GM21381 (cell line): ENCODE results near the gene METTL18.

Experiments used
- ATAC-seq: cut with Tn5 transposase; IDR thresholded peaks from one replicate; pipeline ENCODE4 v1.9.1; 2021; ENCODE audit warnings: mild to moderate bottlenecking, moderate library complexity; ENCODE audit not compliant: unreplicated experiment

METTL18 gene

DNA sequence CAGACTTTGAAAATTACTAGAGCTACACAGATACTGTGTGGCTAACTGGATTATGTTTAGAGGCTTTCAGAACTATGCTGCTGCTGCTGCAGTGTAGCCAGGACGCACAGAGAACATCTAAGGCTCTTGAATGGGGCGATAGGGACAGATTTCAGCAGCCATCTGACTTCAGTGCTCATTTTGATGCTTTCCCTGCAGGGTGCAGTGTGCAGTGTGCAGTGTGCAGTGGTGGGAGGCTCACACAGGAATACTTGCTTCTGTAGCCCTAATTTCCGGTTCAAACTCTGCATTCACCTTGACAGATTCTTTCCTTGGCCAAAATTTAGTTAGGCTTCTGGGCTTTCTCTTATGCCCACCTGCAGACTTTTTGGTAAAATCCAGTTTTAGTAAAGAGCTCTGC is 7.7 kb downstream of the METTL18 start:
- ATAC-seq: no peak

DNA sequence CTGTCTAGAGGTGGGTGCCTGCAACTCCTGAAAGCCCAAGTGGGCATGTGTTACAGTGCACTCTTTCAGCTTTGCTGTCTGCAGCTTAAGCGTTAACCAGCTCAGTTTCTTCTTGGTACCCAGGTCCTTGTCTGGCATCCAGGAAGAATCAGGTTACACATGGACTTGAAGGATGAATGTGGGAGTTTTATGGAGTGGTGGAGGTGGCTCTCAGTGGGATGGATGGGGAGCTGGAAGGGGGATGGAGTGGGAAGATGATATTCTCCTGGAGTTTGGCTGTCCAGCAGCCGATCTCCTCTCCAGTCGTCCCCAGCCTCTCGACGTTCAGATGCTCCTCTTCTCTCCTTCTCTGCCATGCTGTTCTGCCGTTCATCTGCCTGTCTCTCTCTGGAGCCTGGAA is 9.4 kb downstream of the METTL18 start:
- ATAC-seq: no peak

DNA sequence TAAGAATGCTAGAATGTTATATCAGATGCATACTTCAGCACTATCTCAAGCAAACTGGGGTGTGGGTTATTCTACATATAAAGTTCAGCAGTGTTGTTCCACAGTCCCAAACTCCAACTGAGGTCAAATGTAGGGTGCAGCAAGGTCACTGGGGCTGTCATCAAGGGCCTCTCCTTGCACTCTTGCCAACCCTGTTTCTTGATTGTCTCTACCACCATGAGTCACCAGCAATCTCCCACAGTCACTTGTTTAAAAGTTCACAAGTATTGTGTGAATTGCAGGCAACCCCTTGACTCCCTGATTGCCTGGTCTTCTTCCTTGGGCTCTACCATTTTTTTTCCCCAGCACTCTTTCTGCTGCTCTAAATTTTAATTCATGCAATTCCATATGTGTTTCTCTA is 10.6 kb downstream of the METTL18 start:
- no peak for ATAC-seq

DNA sequence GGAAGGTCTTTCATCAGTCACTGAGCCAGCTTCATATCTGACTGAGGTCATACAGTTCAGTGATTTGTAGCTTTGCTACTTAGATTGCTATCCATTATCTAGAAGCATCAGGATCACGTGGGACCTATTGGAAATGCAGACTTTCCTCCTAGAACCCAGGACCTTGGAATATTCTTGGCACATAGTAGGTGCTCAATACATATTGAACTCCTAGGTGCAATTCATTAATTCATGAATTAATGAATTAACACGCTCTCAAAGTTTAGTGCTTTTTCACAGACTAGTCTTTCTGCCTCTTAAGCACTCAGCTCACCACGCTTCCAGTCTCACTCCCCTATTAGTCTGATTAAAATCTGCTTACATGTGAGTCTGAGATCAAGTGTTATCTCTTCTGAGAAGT is 12.1 kb downstream of the METTL18 start:
- no peak for ATAC-seq

DNA sequence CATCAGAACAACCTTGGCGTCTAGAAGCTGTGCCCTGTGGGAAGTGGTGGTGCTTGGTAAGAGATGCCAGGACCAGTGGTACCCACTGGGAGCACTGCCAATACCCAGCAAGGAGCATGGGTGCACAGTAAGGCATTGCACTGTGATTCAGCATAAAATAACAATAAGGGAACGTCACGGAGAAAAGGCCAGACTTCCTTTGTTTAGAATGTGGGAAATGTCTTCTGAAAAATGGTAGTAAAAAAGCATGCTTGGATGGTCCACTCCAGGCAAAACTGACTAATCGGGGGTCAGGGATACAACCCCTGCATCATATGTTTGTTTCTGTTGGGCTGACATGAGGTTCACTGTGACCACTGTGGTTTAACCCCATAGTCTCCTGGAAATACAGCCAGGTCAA is 14.7 kb downstream of the METTL18 start:
- no peak for ATAC-seq

DNA sequence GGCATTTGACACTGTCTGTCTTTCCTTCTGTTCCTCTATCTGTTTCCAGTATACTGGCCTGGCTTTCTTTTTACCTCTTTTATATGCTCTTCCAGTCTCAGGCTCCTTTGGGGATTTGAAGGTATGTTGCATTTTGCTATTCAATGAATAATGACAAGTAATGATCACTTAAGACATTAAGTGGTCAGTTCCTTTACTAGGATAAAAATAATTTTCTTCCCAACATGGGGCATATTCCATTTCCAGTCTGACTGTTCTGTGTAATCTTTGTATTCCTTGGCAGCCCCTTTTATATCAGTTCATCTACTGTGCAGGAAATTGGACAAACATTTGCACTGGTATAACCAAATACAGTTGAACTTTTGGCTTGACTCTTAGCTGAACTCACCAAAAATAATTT is 15.6 kb downstream of the METTL18 start:
- no peak for ATAC-seq

DNA sequence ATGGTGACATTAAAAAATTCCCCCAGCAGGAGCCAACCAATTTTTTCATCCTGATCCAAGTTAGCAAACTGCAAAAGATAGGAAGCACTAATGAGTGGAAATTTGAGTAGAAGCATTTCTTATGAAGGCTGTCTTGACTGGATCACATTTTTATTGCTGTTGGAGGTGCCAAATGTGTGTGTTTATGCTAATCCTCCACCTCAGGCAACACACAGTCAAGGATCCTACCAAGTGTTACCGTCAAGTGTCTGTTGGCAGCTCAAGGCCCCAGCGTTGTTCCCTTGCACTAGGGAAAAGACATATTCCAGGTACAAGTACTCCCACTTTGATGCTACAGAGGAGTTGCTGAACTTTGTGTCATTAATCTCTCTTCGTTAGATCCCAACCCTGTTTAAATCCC is 18.3 kb downstream of the METTL18 start:
- no peak for ATAC-seq

DNA sequence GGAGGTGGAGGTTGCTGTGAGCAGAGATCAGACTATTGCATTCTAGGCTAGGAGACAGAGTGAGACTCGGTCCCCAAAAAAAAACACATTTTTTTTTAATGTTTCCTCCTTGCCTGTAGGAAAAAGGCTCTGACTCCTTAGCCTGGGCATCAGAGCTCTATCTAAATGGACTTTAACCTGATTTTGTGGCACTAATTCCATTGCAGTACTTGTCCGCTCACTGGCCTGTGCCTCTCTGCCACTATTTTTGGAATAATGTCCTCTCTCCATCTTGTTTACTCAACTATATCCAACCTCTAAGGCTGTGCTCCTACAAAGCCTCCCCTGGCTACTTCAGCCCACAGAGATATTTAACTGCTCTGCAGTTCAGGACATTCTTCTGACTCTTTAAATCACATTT is 26.5 kb downstream of the METTL18 start:
- no peak for ATAC-seq

DNA sequence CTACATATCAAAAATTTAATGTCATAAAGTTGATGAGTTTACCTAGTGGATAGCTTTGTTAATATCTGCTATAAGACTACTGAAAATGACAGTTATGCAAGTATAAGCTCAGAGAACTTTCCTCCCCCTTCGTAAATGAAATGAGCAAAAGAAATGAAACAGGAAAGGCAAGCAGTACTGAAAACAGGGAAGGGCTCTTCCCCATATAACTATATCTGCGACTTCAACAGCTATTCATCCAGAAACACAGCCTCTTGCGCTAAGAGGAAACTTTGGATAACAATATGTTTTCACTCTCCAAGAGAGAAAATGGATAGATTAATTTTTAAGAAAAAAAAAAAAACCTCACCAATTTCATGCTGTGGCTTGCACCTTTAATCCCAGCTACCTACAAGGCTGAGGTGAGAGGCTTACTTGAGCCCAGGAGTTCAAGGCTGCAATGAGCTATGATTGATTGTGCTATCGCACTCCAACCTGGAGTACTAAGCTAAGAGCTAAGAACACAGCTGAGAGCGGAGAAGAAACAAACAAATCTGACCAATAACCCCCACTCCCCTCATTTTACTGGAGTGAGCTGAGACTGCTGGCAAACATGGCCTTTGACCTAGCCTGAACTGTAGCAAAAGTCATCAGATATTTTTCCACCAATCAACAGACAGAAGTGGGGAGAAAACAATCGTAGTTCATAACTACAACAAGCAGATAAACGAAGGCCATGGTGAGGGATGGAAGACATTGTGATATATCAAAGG is 29.0 kb downstream of the METTL18 start:
- ATAC-seq: no peak

DNA sequence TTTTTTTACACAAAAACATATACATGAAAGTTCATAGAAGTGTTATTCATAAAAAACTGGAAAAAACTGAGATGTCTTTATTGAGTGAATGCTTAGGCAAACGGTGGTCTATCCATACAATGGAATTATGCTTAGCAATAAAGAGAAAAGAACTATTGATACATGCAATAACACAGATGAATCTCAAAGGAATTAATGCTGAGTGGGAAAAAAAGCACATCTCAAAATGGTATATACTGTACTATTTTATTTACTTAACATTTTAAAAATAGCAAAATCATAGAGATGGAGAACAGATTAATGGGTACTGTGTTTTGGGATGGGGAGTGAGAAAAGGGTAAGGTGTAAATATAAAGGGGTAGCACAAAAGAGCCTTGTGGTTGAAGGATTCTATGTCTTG is 29.8 kb downstream of the METTL18 start:
- ATAC-seq: no peak

DNA sequence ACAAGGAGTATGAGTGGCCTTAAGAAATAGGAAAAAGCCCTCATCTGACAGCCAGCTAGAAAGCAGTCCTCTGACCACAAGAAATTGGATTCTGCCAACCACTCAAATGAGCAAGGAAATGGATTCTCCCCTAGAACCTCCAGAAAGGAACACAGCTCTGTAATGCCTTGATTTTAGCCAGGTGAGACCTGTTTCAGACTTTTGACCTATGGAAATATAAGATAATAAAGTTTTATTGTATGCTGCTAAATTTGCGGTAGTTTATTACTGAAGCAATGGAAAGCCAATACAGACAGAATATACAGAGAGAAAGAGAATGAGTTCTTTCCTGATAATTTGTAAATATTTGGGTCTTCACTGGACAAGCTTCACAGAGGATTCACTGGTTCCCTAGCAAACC is 32.0 kb downstream of the METTL18 start:
- no peak for ATAC-seq

DNA sequence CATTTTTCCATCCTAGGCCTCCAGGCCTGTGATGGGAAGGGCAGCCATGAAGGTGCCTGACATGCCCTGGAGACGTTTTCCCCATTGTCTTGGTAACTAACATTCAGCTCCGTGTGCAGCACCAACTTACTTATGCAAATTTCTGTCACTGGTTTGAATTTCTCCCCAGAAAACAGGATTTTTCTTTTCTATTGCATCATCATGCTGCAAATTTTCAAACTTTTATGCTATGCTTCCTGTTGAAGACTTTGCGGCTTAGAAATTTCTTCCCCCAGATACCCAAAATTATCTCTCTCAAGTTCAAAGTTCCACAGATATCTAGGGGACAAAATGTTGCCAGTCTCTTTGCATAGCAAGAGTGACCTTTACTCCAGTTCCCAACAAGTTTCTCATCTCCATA is 35.7 kb downstream of the METTL18 start:
- ATAC-seq: no peak

DNA sequence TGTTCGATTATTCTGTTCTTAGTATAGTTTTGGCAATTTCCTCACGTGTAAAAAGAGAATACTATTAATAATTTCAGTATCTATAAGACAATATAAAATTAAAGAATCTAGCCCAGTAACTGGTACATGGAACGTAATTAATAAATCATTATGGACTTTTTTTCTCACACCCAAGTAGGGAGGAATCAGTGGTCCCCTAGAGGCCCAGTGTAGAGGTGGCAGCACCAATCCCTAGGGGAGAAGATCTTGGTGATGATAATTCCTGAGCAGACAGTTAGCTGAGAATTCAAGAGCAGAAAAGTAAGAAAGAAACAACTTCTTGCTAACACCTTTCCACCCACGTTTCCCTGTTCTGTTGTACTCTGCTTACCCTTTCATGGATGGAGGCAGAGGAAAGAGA is 41.2 kb downstream of the METTL18 start:
- ATAC-seq: no peak

DNA sequence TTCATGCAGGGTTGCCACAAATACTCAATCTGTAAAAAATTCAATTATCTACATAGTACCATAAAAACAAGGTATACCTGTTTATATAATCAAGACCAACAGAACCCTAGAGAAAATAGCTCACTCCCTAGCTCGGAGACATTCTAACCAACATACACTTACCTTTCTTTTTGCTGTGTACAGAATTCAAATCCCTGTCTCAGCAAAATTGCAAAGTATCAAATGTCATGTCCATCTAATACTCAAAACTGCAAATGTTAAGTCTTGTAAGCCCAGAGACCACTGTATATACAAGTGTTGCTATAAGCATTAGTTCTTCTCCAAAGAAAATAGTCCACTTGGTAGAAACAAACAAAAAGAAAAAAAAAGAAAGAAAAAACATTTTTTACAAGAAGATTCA is 44.7 kb downstream of the METTL18 start:
- ATAC-seq: no peak

DNA sequence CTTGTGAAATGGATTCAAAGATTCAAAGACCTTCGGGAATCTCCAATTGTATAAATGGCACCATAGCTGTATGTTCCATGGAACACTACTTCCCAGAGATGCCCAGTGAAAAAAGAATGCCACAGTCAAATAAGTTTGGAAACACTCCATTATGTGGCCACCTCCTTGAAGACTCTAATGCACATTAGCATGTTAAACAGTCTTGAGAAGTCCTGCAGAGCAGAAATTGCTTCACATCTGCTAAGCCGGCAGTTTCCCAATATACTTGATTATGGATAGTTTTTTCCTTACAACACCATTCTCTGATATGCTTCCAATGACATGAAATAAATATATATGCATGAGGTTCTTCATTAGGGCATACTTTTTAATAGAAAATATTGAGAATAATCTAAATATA is 48.2 kb downstream of the METTL18 start:
- no peak for ATAC-seq

DNA sequence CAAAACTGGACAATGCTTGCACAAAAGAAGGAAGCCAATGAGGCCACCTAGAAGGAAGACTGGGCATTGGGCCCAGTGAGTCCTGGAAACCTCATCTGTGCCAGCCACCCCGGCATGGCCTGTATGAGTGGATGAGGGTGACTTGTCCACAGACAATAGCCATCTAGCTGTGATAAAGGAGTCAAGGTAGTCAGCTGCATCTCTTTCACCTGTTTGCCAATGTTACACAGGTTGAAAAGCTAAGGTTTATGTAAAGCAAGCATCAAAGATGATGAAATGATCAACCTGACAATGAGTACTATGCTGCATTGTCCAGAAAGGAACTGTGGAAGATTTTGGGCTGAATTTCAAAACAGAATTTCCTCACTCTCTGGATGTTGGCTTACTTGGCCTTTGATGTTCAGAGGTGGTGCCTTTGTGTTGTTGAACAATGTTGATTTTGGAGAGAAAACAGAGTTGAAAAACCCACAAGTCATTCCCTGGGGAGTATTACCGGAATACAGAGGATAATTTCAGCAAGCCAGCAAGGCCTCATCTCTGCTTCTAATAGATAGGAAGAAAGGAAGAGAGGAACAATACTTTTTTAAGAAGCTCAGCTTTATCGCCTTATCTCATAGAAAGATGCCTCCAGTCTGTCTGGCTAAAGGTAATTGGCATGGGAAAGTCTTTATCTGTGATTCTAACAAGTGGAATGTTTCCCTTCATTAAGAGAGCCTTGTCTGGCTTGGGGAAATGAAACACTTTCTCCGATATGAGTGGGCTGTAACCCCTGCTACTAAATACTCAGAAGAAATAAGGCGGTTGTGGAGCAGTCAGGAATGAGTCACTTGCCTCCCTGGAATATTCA is 49.5 kb downstream of the METTL18 start:
- no peak for ATAC-seq
